HG03432 (cell line): ENCODE results near the gene MANSC1.
"Not testable (repeated sequence)": the region's sequence is repeated elsewhere in the genome, so short reads cannot be mapped to it uniquely, and the experiment has no call there.

Experiments
- ATAC-seq: cut with Tn5 transposase; IDR thresholded peaks from one replicate; pipeline ENCODE4 v1.9.1; 2021; ENCODE audit warnings: mild to moderate bottlenecking, moderate library complexity; ENCODE audit not compliant: unreplicated experiment

Gene MANSC1

GRCh38 chr12:12327802-12328201 is 22.2 kb downstream of the MANSC1 start:
- ATAC-seq: no peak

GRCh38 chr12:12326262-12326661 is 23.8 kb downstream of the MANSC1 start:
- ATAC-seq: no peak

GRCh38 chr12:12323591-12323990 is 26.5 kb downstream of the MANSC1 start:
- ATAC-seq: no peak

GRCh38 chr12:12323118-12323517 is 26.9 kb downstream of the MANSC1 start:
- ATAC-seq: no peak

- ATAC-seq: no peak
Observed at GRCh38 chr12:12319451-12320183, 30.4 kb downstream of the MANSC1 start.

DNA sequence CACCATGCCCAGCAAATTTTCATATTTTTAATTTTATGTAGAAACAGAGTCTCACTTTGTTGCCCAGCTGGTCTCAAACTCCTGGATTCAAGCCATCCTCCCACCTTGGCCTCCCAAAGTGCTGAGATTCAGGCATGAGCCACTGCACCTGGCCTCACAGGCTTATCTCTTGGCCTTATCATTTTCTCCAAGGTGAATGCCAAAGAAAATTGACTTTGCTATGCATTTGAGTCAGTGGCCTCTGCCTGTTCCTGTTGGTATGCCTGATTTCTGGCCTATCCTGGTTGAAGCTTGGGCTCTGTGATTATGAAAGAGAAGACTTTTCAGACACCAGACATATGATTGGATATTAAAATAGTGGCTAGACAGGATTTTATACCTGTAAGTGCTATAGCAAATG is 34.2 kb downstream of the MANSC1 start:
- ATAC-seq: no peak

DNA sequence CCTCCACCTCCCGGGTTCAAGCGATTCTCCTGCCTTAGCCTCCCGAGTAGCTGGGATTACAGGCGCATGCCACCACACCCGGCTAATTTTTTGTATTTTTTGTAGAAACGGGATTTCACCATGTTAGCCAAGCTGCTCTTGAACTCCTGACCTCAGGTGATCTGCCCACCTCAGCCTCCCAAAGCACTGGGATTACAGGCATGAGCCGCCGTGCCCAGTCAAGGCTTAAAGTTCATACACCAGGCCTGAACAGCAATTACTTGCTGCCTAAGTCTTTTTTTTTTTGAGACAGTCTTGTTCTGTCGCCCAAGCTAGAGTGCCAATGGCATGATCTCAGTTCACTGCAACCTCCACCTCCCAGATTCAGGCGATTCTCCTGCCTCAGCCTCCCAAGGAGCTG is 39.3 kb downstream of the MANSC1 start:
- not testable (repeated sequence) for ATAC-seq

DNA sequence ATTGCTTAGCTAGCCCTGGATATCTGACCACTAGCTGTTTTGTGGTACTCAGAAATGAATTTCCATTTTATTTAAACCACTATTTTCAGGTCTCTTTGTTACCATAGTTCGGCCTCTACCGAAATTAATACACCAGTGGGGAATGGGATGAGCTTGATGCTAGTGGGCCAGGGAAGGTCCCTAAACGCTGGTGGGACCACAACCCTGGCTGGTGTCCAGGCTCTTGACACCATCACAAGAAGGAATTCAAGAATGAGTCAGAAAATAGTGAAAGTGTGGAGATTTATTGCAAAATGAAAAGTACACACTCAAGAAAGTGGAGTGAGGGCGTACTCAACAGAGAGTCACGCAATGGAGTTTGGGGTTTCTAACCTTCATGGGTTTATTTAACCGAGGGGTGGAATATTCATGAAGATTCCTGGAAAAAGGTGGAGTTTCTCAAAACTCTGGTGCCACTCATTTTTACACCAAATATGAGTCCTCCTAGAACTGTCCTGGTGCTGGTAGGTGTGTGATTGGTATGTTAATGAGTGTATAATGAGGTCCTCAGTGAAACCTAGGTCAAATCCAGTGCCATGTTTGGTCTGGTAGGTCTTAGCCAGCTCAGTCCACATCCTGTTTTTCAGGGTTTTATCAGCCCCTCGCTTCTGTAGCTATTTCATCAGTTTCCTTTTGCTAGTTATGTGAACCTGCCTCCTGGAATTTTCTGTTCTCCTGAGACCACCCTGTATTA is 44.3 kb downstream of the MANSC1 start:
- no peak for ATAC-seq

DNA sequence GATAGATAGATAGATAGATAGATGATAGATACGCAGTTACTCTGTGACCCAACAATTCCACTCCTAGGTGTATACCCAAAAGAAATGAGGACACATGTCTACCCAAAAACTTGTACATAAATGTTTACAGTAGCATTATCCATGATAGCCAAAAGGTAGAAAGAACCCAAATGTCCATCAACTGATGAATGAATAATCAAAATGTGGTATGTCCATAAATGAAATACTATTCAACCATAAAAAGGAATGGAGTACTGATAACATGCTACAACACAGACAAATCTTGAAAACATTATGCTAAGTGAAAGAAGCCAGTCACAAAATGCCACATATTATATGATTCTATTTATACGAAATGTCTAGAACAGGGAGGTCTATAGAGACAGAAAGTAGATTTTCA is 47.1 kb downstream of the MANSC1 start:
- ATAC-seq: no peak

DNA sequence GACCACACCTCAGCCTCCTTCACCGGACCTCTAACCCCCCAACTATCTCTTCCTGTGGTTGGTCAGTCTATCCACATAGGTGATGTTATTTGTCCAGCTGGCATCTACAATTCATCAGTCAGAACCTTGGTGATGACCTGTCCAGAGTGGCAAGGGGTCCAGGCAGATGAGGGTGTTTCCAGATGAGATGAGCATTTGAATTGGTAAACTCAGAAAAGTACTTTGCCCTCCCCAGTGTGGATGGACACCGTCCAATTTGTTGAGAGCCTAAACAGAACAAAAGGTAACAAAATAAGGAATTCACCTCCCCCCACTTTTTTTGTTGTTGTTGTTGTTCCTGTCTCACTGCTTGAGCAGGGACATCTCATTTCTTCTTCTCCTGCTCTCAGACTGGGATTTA is 48.9 kb downstream of the MANSC1 start:
- no peak for ATAC-seq

GRCh38 chr12:12297201-12297830 is 52.7 kb downstream of the MANSC1 start:
- ATAC-seq: no peak

GRCh38 chr12:12294215-12295005 is 55.6 kb downstream of the MANSC1 start:
- ATAC-seq: no peak

- ATAC-seq: no peak
Observed at GRCh38 chr12:12290206-12290605, 59.8 kb downstream of the MANSC1 start.

DNA sequence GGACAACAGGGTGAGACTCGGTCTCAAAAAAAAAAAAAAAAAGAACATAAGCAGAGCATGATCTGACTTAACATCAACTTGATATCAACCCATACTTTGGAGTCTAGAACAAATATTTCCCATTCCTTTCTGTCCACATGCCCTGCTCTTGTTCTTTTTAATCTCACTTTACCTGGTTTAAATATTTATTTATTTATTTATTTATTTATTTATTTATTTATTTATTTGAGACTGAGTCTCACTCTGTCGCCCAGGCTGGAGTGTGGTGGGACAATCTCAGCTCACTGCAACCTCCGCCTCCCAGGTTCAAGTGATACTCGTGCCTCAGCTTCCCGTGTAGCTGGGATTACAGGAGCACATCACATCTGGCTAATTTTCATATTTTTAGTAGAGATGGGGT is 63.6 kb downstream of the MANSC1 start:
- no peak for ATAC-seq

GRCh38 chr12:12282761-12283425 is 67.1 kb downstream of the MANSC1 start:
- no peak for ATAC-seq

- ATAC-seq: no peak
Observed at GRCh38 chr12:12282202-12282601, 67.8 kb downstream of the MANSC1 start.

- ATAC-seq: no peak
Observed at GRCh38 chr12:12281134-12281533, 68.9 kb downstream of the MANSC1 start.

DNA sequence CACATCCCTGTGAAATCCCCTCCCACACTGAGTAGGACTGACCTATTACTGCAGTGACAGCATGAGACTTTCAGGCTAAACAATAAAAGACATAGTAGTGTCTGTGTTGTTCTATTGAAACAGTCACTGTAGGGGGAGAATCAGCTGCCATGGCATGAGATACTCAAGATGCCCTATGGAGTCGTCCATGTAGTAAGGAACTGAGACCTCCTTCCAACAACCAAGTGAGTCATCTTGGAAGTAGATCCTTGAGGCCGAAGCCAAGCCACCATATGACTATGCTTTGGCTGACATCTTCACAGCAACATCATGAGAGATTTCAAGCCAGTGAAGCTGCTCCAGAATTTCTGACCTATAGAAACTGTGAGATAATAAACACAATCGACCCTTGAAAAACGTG is 71.1 kb downstream of the MANSC1 start:
- ATAC-seq: no peak
